ENCODE data around the gene CTDSPL. TPM values are rescaled to one million over a fixed set of nuclear protein-coding genes. Genes with fewer than 3 reads are reported as not detected.
A peak's percentile ranks its signal among the peaks of the same experiment; 100 is the strongest.

The CTDSPL gene
- total and polyA plus RNA-seq, 11 donors, result 9.2 to 54.6 (median 36.0) TPM

- ATAC-seq, result peak; percentile 7 to 35 (median 28)
- H3K36me3 ChIP-seq, result peaks cover 0 to 49% (median 25%) of the 10 kb centered on the region in 9 donors
- TF ChIP-seq POLR2A (IDR thresholded peaks at IDR 0.05) (no peak), CTCF (IDR thresholded peaks at IDR 0.05) (no peak)
- peak overlapping the region in 7 of 12 donors; percentile 20 to 57 (median 46) for H3K4me3 ChIP-seq
- H3K27me3 ChIP-seq, result no peaks in the 10 kb centered on the region
- peak overlapping the region in 11 of 12 donors; percentile 1 to 86 (median 62) for H3K27ac ChIP-seq
- intact Hi-C loops (cut with DNase I), result loop anchor here in 3 of 10 donors (2.0 to 10.0 kb wide), 7 partner anchors 29 to 473 kb away; no protein-coding TSS in a partner anchor
- peaks cover 0 to 25% (median 12%) of the 10 kb centered on the region in 12 donors for H3K4me1 ChIP-seq
- 66 to 88% (median 79%) methylated on average over 8 to 11 of the region's 11 CpGs for WGBS, 4 donors
- no peaks in the 10 kb centered on the region for H3K9me3 ChIP-seq
- peak in 3 of 5 donors; percentile 51 to 66 (median 59) for DNase-seq
Observed at GRCh38 chr3:38003817-38004414, 142.2 kb downstream of the CTDSPL start.

DNA sequence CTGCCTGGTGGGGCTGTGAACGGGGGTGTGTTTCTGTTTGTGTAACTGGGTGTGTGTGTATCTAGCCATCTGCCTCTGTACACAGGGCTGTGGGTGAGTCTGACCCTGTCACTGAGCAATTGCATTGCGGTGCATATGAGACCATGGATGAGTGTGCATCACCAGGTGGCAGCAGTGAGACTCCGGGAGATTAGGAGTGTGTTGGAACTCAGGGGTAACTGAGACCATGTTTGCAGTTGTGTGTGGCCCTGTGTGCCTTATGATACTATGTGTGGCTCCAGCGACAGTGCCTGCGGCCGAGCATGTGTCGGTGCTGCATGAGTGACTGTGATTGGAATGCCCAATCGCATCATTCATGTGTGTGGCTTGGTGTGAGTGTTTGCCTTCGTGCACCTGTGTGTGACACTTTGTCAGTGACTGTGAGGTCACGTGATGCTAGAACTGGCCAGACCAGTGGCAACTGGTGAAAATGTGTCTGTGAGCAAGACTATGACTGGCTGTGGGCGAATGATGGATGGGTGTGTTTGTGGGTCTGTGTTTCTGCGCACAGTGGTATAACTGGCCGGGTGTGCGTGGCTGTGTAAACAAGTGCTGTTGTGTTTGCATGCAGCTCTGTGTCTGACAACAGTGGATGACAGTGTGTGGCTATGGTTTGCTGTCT lies 142.9 kb downstream of the CTDSPL start:
- Histone ChIP-seq H3K9me3 (no peaks in the 10 kb centered on the region), H3K27ac (peak overlapping the region in 11 of 12 donors; percentile 1 to 86 (median 62)), H3K36me3 (peaks cover 0 to 53% (median 28%) of the 10 kb centered on the region in 9 donors), H3K4me3 (peak overlapping the region in 7 of 12 donors; percentile 20 to 57 (median 46)), H3K4me1 (peaks cover 0 to 20% (median 9%) of the 10 kb centered on the region in 12 donors), H3K27me3 (no peaks in the 10 kb centered on the region)
- DNase-seq, result peak in 4 of 5 donors; percentile 64 to 87 (median 77)
- intact Hi-C loops (cut with DNase I), result loop anchor here in 3 of 10 donors (2.0 to 10.0 kb wide), 5 partner anchors 36 to 473 kb away; no protein-coding TSS in a partner anchor
- ATAC-seq, result peak; percentile 62 to 76 (median 67)
- TF ChIP-seq CTCF (IDR thresholded peaks at IDR 0.05) (peak; percentile 50 to 74 (median 67)), POLR2A (IDR thresholded peaks at IDR 0.05) (no peak)
- 63 to 74% (median 72%) methylated on average over 11 to 14 of the region's 14 CpGs for WGBS, 4 donors

- intact Hi-C loops (cut with DNase I), result loop anchor here in 3 of 10 donors (2.0 to 10.0 kb wide), 4 partner anchors 35 to 469 kb away; no protein-coding TSS in a partner anchor
- Histone ChIP-seq H3K4me3 (peak overlapping the region in 6 of 12 donors; percentile 36 to 57 (median 48)), H3K9me3 (no peaks in the 10 kb centered on the region), H3K36me3 (peaks cover 0 to 53% (median 32%) of the 10 kb centered on the region in 9 donors), H3K27me3 (no peaks in the 10 kb centered on the region), H3K27ac (peak overlapping the region in 8 of 12 donors; percentile 52 to 86 (median 68)), H3K4me1 (peaks cover 0 to 20% (median 8%) of the 10 kb centered on the region in 12 donors)
- no peak for TF ChIP-seq CTCF (IDR thresholded peaks at IDR 0.05)
- no peak for TF ChIP-seq POLR2A (IDR thresholded peaks at IDR 0.05)
- DNase-seq, result peak; percentile 64 to 85 (median 74)
- peak; percentile 24 to 51 (median 46) for ATAC-seq
- 76 to 88% (median 81%) methylated on average over 14 to 15 of the region's 15 CpGs for WGBS, 4 donors
Observed at GRCh38 chr3:38005076-38006020, 143.7 kb downstream of the CTDSPL start.
